Adrenal gland (tissue), 5 donors: ENCODE data around the gene ACACB.

Experiments
- CTCF ChIP-seq, 6 experiments: fragments of 450-650 bp in 4 of 6; fragments of 200-600 bp in 2 of 6; sonication (generic) in 1 of 6; IDR thresholded peaks; 1 replicate in 5 of 6; 2 replicates in 1 of 6; pipeline versions ENCODE4 v1.5.1 to v1.8.0; 2016 to 2021; ENCODE audit warnings: antibody characterized with exemption in 6 of 6, mild to moderate bottlenecking in 2 of 6, moderate library complexity in 1 of 6
- POLR2A ChIP-seq, 2 donors: fragments of 450-650 bp; IDR thresholded peaks; one replicate each; pipeline ENCODE4 v1.6.1; 2017; ENCODE audit warnings: antibody characterized with exemption in 2 of 2, mild to moderate bottlenecking in 2 of 2, moderate library complexity in 1 of 2
- donor health status: DM: no; HTN: no; CAD: no.

DNA sequence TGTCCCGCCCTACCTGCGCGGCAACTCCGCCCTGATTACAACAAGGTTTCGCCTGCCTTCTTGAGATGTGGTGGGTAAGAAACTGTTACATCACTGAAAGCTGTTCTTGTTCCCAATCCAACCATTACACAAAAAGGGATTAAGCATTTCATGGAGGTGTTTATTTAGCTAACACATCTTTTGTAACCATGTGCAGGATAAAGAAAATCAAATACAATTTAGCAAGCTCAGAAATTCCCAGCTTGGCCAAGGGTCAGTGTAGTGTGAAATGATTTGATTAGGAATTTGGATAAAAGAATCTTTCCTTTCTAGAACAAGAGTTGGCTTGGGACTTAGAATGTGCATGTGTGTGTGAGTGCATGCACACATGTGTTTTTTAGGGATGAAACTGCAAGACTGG is 186.4 kb downstream of the ACACB start:
- TF ChIP-seq CTCF (IDR thresholded peaks at IDR 0.05) (no peak), POLR2A (IDR thresholded peaks at IDR 0.05) (no peak)
